ENCODE measurements around the gene STK38L.
A peak's percentile ranks its signal among the peaks of the same experiment; 100 is the strongest.

The STK38L gene

DNA sequence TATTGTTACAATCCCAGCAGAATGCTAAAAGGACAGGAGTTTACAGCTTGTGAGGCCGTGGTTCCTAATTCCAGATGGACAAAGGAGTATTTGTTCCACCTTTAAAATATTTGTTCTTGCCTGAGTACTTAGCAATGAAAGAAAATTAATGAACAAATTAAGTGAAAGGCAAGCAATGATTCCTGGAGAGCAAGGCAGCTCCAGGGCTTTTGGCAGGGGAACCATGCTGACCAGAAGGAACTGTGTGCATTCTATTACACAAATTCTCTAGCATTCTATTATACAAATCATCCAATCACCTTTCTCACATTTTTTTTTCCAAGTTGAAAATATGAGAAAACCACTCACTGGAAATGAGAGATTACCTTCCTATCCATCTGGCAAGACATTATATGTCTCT is 86.8 kb downstream of the STK38L start:
- no peak for DNase-seq (ENCODE audit: low spot score)
- POLR2A ChIA-PET (ENCODE audit: low non-redundant PET): no interaction called here
- CTCF ChIA-PET: interaction anchor here (0.7 to 1.0 kb wide), 2 partner anchors 10 to 267 kb away, joined by 3 to 4 read pairs; no protein-coding TSS in a partner anchor
- H3K27ac ChIP-seq: no peak overlapping the region
- TF ChIP-seq, protein P1, sequence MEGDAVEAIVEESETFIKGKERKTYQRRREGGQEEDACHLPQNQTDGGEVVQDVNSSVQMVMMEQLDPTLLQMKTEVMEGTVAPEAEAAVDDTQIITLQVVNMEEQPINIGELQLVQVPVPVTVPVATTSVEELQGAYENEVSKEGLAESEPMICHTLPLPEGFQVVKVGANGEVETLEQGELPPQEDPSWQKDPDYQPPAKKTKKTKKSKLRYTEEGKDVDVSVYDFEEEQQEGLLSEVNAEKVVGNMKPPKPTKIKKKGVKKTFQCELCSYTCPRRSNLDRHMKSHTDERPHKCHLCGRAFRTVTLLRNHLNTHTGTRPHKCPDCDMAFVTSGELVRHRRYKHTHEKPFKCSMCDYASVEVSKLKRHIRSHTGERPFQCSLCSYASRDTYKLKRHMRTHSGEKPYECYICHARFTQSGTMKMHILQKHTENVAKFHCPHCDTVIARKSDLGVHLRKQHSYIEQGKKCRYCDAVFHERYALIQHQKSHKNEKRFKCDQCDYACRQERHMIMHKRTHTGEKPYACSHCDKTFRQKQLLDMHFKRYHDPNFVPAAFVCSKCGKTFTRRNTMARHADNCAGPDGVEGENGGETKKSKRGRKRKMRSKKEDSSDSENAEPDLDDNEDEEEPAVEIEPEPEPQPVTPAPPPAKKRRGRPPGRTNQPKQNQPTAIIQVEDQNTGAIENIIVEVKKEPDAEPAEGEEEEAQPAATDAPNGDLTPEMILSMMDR (conservative IDR thresholded peaks at IDR 0.05; ENCODE audit: low read depth): no peak

DNA sequence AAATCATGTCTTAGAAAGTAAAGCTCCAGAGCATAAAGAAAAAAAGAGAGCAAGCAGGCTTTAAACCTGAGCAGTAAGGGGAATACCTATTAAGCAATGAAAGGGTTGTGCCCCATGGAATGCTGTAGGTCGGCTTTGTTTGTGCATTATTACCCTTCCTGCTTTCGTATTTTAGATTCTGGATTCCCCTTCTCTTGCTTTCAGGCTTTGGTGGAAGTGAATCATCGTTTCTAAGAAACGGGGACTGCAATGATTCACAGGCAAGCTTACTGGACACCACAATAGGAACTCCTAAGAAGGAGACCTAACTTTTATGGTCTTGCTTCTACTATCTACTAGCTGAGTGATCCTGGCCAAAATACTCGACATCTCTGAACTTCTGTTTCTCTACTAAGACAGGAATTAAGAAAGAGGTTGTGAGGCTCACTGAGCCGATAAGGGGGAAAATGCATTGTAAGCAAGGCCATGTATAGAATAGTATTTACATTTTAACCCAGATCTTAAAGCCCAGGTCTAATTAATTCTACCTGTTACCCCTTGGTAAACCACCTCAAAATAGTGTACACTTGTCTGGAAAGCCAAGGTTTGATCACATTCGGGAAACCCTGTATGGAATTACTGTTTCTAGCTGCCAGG is 87.3 kb downstream of the STK38L start:
- TF ChIP-seq, protein P1 (conservative IDR thresholded peaks at IDR 0.05; ENCODE audit: low read depth): no peak
- H3K27ac ChIP-seq: no peak overlapping the region
- DNase-seq (ENCODE audit: low spot score): peak; percentile 86
- POLR2A ChIA-PET (ENCODE audit: low non-redundant PET): no interaction called here
- CTCF ChIA-PET: interaction anchor here (0.7 to 1.2 kb wide), 3 partner anchors 11 to 268 kb away, joined by 3 to 4 read pairs (median 4); no protein-coding TSS in a partner anchor

DNA sequence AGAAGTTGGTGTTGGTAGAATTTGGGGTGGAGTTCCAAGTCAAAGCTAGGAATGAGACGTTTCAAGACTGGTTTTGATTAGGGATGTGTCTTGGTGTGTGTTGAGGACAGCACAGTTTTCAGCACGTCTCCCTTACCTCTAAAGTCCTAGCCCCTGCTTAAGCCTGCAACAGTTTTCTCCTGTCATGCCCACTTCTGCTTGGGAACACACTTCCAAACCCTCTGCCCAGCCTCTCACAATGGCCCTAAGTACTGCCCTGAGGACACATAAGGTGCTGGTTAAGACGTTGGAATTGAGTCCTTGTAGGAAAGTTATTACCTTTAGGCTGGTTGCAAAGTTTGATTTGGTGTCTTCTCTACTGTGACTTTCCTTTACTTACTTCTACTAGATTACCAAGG is 87.8 kb downstream of the STK38L start:
- ChIA-PET POLR2A (ENCODE audit: low non-redundant PET) (no interaction called here), CTCF (interaction anchor here (0.6 to 1.2 kb wide), 3 partner anchors 14 to 38 kb away, joined by 3 to 4 read pairs (median 4); no protein-coding TSS in a partner anchor)
- DNase-seq (ENCODE audit: low spot score): no peak
- TF ChIP-seq, protein P1 (conservative IDR thresholded peaks at IDR 0.05; ENCODE audit: low read depth): no peak
- no peak overlapping the region for H3K27ac ChIP-seq

DNA sequence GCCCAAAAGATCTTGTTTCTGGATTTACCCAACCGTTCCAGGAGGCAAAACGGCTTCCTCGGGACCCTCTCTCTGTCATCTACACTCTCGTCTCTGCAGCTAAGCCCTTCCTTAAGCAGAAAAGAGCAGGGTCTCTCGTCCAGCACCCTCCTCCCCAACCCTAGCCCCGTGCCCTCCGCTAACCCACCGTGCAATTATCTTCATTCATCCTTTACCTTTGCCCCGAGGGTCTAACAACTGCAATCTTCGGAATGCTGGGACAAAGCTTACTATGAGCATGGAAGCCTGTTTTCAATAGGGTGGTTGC is 88.3 kb downstream of the STK38L start:
- POLR2A ChIA-PET (ENCODE audit: low non-redundant PET): no interaction called here
- H3K27ac ChIP-seq: no peak overlapping the region
- no peak for DNase-seq (ENCODE audit: low spot score)
- TF ChIP-seq, protein P1 (conservative IDR thresholded peaks at IDR 0.05; ENCODE audit: low read depth): no peak
- CTCF ChIA-PET: interaction anchor here (0.6 to 1.2 kb wide), 3 partner anchors 14 to 38 kb away, joined by 3 to 4 read pairs (median 4); no protein-coding TSS in a partner anchor

DNA sequence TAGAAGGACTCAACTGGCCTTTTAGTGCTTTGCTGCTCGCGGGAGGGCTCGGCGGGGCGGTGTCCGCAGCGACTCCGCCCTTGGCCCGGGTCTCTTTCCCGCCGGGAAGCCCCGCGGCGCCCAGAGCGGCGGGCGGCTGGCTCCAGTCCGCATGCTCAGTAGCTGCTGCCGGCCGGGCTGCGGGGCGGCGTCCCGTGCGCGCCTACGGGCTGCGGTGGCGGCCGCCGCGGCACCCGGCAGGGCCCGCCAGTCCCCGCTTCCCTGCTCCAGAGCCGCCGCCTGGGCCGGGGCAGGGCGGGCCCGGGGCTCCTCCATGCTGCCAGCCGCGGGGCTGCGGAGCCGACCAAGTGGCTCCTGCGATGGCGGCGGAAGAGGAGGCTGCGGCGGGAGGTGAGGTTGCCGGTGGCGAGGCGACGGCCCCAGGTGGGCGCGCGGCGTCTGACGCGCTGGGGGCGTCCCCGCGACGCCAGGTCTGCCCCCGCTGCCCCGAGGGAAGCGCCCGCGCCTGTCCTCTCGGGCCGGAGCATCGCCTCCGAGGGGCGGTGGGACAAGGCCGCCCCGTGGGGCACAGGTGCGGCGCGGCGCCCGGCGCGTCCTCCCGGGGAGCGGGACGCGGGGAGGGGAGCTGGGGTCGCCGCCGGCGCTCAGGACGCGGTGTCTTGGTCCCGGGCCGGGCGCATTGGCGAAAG is 88.8 kb downstream of the STK38L start, which contains the start of gene BMAL2:
TSS of gene BMAL2 (plus strand) at position 123 of the 689 bp plus-strand sequence. CDS start at position 360, 237 bp downstream.
- CTCF ChIA-PET: interaction anchor here (0.6 to 1.2 kb wide), 4 partner anchors 15 to 365 kb away, joined by 3 to 4 read pairs (median 4); no protein-coding TSS in a partner anchor
- POLR2A ChIA-PET (ENCODE audit: low non-redundant PET): no interaction called here
- DNase-seq (ENCODE audit: low spot score): peak; percentile 29
- TF ChIP-seq, protein P1 (conservative IDR thresholded peaks at IDR 0.05; ENCODE audit: low read depth): no peak
- H3K27ac ChIP-seq: no peak within 1 kb of the TSS

DNA sequence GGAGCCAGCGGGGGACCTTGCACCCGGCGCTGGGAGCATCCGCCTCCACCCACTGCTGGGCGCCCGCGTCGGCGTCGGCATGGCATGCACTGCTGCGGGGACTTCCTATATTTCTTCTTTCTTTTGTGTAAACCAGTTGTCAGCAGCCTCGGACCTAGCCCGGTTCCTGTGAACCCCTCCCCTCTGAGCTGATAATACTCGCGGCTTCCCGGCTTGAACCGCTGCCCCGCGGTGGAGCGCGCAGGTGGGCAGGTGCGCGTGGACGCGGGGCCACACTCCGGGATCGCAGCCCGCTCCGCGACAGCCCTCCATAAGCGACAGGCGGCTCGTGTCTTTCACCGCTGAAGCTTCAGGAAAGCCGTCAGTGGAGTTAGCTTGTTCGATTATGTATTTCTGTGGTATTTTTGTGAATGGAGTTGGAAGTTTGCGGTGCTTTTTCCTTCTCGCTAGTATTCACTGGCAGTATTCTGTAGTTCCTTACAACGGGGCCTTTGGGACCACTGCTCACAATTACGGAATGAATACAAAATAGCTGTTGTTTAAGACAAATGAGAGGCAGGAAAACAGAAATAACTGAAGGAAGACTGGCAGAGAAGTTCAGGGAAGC is 89.4 kb downstream of the STK38L start:
- POLR2A ChIA-PET (ENCODE audit: low non-redundant PET): interaction anchor here (0.5 kb wide), 1 partner anchor 27 kb away, joined by 3 read pairs; no protein-coding TSS in a partner anchor
- peak; percentile 26 for DNase-seq (ENCODE audit: low spot score)
- TF ChIP-seq, protein P1 (conservative IDR thresholded peaks at IDR 0.05; ENCODE audit: low read depth): no peak
- no peak overlapping the region for H3K27ac ChIP-seq
- CTCF ChIA-PET: interaction anchor here (0.6 kb wide), 1 partner anchor 365 kb away, joined by 3 read pairs; no protein-coding TSS in a partner anchor
